Activated gamma-delta T cell treated with Interleukin-2 at 50 U/mL for 16 hours (primary cell): ENCODE results near the gene SELENOW.
"Not testable (repeated sequence)": the region's sequence is repeated elsewhere in the genome, so short reads cannot be mapped to it uniquely, and the experiment has no call there.

Experiments used
- DNase-seq: peaks from one replicate; pipeline ENCODE4 v3.0.0-alpha.2; 2020

The SELENOW gene

DNA sequence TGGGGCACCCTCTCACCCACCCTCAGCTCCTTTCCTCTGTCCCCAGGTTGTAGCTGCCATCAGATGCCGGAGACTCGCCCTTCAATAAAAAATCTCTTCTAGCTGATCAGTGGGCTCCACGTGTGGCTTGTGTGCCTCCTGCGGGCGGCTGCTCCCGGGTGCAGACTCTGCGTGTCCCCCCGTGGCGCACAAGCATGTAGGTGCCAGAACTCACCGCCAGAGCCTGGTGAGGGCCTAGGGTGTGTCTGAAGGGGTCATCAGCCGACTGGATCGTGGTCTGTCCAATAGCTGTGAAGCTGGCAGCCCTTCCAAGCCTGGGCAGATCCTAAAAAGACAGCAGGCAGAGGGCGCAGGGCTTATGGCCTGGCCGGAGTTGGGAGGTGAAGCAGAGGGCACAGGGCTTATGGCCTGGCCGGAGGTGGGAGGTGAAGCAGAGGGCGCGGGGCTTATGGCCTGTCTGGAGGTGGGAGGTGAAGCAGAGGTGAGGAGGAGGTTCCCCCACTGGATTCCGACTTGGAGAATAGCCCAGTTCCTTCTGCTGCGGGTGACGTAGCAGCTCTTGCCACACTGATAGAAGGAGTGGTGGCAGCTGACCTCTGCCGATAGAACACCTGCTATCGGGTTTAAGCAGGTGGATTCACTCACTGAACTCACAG is 21.4 kb upstream of the SELENOW start:
- no peak for DNase-seq

DNA sequence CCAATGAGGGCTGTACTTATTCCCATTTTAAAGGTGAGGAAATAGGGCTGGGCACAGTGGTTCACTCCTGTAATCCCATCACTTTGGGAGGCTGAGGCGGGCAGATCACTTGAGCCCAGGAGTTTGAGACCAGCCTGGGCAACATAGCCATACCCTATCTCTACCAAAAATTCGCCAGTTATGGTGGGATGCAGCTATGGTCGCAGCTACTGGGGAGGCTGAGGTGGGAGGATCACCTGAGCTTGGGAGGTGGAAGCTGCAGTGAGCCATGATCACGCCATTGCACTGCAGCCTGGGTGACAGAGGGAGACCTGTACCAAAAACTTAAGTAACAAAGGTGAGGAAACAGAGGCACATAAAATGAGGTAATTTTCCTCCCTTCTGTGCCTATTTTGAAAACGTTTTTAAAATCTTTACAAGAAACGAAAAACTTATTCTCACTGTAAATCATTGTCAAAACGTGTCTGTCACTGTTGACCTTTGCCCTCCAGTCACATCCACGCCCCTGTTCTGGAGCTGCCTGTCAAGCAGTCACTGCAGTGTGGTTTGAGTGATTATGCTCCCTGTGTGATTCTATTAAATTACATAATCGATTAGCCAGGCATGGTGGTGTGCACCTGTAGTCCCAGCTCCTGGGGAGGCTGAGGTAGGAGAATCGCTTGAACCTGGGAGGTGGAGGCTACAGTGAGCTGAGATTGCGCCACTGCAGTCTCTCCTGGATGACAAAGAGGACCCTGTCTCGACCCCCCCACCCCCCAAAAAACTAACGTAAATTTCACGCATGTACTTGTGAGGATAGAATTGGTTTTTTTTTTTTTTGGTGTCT is 20.7 kb upstream of the SELENOW start:
- no peak for DNase-seq

DNA sequence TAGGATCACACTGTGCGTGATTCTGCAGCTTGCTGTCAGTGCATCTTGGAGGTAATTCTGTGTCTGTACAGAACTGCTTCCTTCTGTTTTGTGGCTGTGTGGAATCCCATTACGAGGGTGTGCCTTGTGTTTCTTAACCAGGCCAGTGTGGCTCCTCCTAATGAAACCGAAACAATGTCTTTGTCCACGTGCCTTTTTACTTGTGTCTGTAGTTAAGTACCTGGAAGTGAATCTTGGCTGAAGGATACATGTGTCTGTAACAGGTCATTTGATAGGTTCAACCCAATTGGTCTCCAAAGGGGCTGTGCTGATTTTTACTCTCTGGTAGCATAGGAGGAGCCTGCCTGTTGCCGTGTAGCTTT is 20.1 kb upstream of the SELENOW start:
- DNase-seq: no peak

GRCh38 chr19:47760632-47760999 is 17.9 kb upstream of the SELENOW start:
- DNase-seq: no peak

DNA sequence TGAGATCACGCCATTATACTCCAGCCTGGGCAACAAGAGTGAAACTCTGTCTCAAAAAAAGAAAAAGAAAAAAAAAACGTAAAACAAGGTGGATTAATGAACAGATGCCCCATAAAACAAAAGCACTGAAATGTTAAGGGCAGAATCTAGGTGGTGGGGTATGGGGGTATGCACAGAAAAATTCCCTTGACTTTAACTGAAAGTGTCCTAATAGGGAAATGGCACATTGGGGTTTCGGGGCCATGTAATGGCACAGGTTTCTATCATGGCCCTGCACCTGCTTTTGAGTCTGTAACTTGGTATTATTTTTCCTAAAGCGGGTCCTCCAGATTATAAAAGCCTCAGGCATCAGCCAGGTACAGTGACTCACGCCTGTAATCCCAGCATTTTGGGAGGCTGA is 16.9 kb upstream of the SELENOW start:
- DNase-seq: no peak

DNA sequence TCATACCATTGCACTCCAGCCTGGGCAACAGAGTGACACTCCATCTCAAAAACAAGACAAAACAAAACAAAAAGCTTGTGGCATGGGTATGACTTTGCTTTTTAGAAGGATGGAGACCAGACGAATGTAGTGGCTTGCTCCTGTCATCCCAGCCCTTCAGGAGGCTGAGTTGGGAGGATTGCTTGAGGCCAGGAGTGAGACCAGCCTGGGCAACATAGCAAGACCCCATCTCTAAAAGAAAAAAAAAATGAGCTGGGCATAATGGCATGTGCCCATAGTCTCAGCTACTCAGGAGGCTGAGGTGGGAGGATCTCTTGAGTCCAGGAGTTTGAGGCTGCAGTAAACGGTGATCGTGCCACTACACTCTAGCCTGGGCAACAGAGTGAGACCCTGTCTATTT is 16.4 kb upstream of the SELENOW start:
- DNase-seq: no peak

- no peak for DNase-seq
These were observed 15.7 kb upstream of the SELENOW start for GRCh38 chr19:47762615-47763308.

- DNase-seq: not testable (repeated sequence)
These were observed 13.8 kb upstream of the SELENOW start for GRCh38 chr19:47764705-47765104.

DNA sequence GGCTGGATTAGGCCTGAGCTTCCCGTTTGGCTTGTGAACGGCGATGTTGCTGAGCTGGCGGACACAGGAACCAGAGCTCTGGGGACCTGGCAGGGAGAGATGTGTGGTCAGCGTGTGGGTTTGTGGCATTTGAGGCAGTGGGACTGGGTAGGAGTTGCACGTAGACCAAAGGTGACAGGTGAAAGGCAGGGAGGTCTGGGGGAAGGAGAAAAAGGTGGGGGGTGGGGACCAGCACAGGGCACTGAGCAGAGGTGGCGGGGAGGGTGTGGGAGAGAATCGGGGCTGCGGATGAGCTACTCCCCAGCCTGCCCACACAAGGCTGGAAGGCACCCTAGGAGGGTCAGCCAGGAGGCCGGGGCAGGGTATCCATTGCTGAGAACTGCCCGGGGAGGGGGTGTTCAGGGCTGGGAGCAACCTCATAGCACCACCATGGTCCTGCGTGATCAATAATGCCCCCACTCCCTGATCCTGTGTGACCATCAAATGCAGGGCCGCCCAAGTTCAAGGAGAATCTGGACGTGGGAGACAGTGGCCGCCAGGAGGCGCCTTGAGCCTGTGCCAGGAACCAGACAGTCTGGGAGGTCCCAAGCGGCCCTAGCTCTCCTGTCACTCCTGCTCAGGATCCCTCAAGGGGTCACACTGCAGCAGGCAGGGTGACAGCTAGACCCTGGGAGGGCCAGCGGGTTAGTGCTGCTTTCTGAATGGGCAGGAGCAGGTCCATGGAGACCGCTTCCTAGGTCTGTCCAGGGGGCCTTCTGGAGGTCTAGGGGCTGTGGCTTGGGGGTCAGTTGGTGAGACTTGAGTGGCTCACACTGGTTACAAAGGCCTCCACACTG is 12.8 kb upstream of the SELENOW start:
- DNase-seq: peak; percentile 35

GRCh38 chr19:47766359-47766620 is 12.2 kb upstream of the SELENOW start:
- no peak for DNase-seq

- DNase-seq: no peak
These were observed 11.8 kb upstream of the SELENOW start for GRCh38 chr19:47766670-47767069.

DNA sequence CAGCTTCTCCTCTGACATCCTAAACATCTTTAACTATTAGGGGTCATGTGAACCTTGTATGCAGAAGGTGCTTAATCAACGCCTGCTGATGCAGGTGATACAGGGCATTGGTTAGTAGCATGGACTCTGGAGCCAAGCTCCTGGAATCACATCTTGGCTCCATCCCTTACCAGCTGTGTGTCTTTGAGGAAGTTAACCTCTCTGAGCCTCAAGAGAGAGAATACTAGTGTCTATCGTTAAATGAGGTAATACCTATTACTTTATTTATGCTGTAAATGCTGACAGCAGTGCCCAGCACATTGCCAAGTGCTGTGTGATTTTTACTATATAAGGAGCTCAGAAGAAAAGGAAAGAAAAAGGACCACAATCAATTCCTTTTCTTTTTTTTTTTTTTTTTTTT is 11.2 kb upstream of the SELENOW start:
- no peak for DNase-seq

GRCh38 chr19:47768604-47769003 is 9.9 kb upstream of the SELENOW start:
- DNase-seq: no peak

- no peak for DNase-seq
These were observed 9.0 kb upstream of the SELENOW start for GRCh38 chr19:47769534-47769933.

DNA sequence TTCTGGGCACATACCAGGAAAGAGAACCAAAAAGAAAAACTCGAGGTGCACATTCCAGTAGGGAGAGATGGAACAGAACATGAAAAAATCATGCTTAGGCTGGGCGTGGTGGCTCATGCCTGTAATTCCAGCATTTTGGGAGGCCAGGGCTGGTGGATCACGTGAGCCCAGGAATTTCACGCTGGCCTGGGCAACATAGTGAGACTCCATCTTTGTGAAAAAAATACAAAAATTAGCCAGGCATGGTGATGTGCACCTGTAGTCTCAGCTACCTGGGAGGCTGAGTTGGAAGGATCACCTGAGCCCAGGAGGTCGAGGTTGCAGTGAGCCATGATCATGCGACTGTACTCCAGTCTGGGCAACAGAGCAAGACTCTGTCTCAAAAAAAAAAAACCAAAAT is 7.2 kb upstream of the SELENOW start:
- DNase-seq: not testable (repeated sequence)

GRCh38 chr19:47776568-47776967 is 1.9 kb upstream of the SELENOW start:
- DNase-seq: no peak

DNA sequence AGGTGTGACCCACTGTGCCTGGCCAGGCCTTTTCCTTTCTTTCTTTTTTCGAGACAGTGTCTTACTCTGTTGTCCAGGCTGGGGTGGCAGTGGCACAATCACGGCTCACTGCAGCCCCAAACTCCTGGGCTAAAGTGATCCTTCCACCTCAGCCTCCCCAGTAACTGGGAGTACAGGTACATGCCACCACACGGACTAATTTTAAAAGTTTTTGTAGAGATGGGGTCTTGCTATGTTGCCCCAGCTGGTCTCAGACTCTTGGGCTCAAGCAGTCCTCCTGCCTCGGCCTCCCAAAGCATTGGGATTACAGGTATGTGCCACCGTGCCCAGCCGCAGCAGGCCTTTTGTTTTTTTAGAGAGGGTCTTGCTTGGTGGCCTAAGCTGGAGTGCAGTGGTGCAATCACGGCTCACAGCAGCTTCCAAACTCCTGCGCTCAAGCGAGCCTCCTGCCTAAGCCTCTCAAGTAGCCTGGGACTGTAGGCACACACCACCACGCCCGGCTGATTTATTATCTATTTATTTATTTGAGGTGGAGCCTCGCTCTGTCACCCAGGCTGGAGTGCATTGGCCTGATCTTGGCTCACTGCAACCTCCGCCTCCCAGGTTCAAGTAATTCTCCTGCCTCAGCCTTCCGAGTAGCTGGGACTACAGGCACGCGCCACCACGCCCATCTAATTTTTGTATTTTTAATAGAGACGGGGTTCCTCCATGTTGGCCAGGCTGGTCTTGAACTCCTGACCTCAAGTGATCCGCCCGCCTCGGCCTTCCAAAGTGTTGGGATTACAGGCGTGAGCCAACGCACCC is 1.1 kb upstream of the SELENOW start:
- not testable (repeated sequence) for DNase-seq

DNA sequence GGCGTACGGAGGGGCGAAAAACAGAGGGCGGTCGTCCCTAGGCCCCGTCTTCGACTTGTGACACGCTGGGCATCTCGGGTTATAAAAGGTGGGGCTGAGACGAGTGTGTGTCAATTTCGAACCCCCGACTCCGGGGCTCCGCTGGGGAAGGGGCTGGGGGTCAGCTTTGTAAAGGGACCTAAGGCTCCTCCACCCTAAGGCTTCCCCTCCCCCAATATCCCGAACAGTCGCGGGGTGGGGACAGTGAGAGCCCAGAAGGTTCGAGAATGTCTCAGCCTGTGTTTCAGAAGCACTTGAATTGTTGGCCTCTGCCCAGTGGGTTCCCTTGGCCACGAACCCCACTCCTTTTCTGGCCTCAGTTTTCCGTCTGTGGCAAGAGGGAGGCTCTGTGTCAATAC is 450 bp downstream of the SELENOW start:
- DNase-seq: peak; percentile 16

GRCh38 chr19:47779524-47780214 is 1.2 kb downstream of the SELENOW start:
- DNase-seq: no peak

- DNase-seq: no peak
These were observed 1.7 kb downstream of the SELENOW start for GRCh38 chr19:47780215-47780551.

DNA sequence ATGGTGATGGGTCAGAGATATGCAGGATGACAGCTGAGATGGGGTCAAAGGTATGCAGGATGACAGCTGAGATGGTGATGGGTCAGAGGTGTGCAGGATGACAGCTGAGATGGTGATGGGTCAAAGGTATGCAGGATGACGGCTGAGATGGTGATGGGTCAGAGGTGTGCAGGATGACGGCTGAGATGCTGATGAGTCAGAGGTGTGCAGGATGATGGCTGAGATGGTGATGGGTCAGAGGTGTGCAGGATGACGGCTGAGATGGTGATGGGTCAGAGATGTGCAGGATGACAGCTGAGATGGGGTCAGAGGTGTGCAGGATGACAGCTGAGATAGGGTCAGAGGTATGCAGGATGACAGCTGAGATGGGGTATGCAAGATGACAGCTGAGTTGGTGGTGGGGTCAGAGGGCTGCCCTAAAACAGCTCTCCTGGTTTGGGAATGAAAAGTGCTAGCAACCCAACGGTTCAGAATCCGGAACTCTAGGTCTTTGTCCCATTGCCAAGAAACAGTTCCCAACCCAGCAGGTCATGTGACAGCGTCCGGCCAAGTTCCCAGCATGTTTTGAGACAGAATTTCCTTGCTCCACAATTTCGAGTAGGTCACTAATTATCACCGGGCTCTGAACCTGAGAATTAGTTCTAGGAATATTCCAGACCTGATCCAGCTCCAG is 3.2 kb downstream of the SELENOW start:
- no peak for DNase-seq

- no peak for DNase-seq
These were observed 8.1 kb downstream of the SELENOW start for GRCh38 chr19:47786566-47786965.
